Astrocyte of the spinal cord (primary cell): ENCODE measurements around the gene MTM1.

ENCODE experiments used
- DNase-seq: peaks from one replicate; pipeline ENCODE4 v3.0.0; 2011; ENCODE audit warnings: low read depth, low spot score
- H3K4me3 ChIP-seq: 2 replicates; pipeline ENCODE4 v1.5.1; 2011; ENCODE audit warnings: low read depth, mild to moderate bottlenecking, low read length, moderate library complexity
- in situ Hi-C: cut with HindIII; loops from 2 replicates; pipeline ENCODE4 v1.10.0; 2017; ENCODE audit warnings: low sequenced_read_pairs
- TF ChIP-seq, protein P1 (sequence below): IDR thresholded peaks from 2 replicates; pipeline ENCODE4 v1.5.1; 2012; ENCODE audit warnings: low read depth, mild to moderate bottlenecking, low read length, inconsistent platforms

The MTM1 gene

DNA sequence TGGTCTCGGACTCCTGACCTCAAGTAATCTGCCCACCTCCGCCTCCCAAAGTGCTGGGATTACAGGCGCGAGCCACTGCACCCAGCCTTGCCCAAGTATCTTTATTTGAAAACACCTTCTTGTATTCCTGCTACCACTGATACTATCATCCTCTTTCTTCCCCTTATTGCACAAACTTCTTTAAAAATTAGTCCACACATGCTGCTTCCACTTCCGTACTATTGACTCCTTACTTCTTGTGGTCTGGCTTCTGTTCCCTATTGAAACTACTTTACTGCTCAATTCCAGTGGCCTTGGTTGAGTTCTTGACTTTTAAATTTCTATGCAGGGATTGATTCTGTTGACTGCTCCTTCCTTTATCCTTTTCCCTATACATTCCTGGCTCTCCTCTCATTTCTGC is 38.8 kb downstream of the MTM1 start:
- DNase-seq: no peak
- no peak overlapping the region for H3K4me3 ChIP-seq
- TF ChIP-seq, protein P1, sequence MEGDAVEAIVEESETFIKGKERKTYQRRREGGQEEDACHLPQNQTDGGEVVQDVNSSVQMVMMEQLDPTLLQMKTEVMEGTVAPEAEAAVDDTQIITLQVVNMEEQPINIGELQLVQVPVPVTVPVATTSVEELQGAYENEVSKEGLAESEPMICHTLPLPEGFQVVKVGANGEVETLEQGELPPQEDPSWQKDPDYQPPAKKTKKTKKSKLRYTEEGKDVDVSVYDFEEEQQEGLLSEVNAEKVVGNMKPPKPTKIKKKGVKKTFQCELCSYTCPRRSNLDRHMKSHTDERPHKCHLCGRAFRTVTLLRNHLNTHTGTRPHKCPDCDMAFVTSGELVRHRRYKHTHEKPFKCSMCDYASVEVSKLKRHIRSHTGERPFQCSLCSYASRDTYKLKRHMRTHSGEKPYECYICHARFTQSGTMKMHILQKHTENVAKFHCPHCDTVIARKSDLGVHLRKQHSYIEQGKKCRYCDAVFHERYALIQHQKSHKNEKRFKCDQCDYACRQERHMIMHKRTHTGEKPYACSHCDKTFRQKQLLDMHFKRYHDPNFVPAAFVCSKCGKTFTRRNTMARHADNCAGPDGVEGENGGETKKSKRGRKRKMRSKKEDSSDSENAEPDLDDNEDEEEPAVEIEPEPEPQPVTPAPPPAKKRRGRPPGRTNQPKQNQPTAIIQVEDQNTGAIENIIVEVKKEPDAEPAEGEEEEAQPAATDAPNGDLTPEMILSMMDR: no peak
- in situ Hi-C loops: no loop called here

DNA sequence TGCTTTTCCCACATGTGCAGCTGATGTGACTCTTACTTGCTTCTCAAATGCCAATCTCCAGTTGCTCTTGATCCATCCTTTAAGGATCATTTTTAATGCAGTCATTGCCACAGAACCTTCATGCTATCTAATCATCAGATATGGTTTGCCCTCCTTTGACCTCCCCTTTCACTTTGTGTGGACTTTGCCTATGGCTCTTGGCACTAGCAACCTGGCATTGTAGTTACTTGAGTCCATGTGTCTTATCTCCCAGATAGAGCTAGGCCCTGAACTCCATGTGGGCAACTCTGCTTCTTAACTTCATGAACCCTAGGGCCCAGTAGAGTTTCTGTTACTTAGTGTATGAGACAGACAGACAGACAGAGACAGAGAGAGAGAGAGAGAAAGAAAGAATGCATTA is 41.6 kb downstream of the MTM1 start:
- DNase-seq: no peak
- in situ Hi-C loops: no loop called here
- no peak overlapping the region for H3K4me3 ChIP-seq
- TF ChIP-seq, protein P1: no peak

DNA sequence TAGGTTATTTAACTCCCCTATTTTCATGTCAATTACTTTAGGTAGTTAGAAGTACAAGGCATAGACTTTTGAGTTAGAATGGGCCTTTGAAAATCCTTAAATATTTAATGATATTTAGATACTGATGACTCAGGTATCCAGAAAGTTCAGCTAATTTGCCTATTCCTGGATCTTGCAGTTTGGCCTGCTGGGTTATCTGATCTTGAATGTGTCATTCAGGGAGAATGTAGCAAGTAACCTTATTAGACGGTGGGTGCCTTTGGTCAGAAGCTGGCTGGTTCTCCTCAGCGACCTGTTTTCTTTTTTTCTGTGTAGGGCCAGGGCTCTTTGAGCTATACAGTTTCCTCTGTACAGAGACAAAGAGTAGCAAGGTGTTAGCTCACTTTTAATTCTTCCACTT is 42.0 kb downstream of the MTM1 start:
- TF ChIP-seq, protein P1: no peak
- no peak overlapping the region for H3K4me3 ChIP-seq
- in situ Hi-C loops: no loop called here
- no peak for DNase-seq

DNA sequence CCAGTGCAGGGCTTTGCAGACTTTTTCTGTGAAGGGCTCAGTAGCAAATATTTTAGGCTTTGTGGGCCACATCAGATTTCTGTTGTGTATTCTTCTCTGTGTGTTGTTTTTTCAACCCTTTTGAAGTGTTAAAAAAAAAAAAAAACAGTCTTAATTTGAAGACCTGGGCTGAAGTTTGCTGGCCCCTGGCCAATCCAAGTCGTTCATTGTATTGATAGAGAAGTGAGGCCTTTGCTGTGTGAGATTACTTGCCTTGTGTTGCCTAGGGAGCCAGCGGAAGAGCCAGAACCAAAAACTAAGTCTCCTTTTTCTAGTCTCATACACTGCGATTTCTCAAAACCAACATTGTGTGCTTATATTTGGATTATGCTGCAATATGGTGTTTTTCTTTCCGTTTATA is 46.9 kb downstream of the MTM1 start:
- H3K4me3 ChIP-seq: no peak overlapping the region
- in situ Hi-C loops: no loop called here
- TF ChIP-seq, protein P1: no peak
- no peak for DNase-seq

DNA sequence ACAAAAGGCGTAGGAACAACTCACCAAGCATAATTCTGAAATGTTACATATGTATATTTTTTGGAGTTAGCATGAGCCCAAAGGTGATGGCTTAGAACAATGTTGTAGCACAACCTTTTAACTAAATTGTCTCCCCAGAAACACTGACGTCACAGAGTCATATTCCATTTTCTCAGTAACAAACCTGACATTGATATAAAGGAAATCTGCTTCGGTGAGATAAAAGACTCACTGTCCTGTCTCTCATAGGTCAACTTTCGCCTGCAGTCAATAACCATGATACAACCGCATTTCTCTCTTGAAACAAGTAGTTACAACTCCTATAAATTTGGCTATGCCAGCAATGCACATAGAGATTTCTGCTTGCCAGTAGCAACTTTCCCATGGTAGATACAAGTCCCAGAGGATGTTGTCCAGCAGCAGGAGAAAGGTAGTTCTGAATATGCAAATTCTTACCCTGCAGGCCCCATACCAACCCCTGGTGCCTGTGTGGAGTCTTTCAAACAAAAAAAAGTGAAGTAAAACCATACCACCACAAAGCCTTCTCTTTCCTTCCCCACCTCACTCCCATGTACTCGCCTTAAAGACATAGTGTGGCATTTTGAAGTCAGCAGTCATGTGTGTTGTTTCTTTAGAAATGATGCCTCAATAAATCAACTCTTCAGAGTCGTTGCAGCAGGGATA is 47.9 kb downstream of the MTM1 start:
- in situ Hi-C loops: no loop called here
- TF ChIP-seq, protein P1: no peak
- H3K4me3 ChIP-seq: no peak overlapping the region
- DNase-seq: no peak

DNA sequence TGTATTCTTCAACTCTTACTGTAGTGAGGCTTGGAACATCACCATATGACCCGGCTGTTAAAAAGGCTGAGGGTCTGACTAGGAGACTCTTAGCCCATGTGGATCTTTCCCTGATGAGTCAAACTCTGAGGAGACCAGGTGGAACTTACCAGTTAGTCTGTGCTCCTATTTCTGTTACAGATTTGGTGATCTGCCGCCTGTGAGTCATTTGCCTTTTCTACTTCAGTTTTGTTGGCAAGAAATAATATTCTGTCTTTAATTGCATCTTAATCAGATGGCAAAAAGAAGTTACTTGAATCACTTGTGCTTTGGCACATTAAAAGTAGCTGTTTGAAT is 48.4 kb downstream of the MTM1 start:
- in situ Hi-C loops: no loop called here
- no peak overlapping the region for H3K4me3 ChIP-seq
- TF ChIP-seq, protein P1: no peak
- DNase-seq: peak; percentile 20

DNA sequence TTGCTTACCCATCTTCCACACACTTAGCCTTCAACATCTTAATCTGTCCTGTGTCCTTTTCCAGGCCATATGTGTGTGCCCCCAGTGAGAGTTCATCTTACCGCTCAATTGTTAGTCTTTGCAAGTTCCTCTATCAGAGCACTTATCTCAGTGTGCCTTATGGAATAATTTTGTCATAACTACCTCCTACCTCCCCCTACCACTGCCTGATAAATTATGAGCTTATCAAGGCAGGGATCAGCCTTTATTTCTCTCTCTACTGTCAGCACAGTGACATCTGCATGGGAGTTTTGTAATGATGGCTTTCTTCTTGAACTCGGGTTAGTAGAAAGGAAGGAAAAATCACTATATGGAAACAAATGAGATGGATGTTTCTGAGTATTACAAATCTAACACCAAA is 53.2 kb downstream of the MTM1 start:
- in situ Hi-C loops: no loop called here
- no peak for DNase-seq
- no peak overlapping the region for H3K4me3 ChIP-seq
- TF ChIP-seq, protein P1: no peak
